GM18499 (cell line): Measurements from ENCODE around the gene NEUROG1.

Source experiments
- ATAC-seq: cut with Tn5 transposase; IDR thresholded peaks from one replicate; pipeline ENCODE4 v1.9.1; 2021; ENCODE audit warnings: moderate number of reproducible peaks; ENCODE audit not compliant: insufficient read depth, unreplicated experiment

The NEUROG1 gene

DNA sequence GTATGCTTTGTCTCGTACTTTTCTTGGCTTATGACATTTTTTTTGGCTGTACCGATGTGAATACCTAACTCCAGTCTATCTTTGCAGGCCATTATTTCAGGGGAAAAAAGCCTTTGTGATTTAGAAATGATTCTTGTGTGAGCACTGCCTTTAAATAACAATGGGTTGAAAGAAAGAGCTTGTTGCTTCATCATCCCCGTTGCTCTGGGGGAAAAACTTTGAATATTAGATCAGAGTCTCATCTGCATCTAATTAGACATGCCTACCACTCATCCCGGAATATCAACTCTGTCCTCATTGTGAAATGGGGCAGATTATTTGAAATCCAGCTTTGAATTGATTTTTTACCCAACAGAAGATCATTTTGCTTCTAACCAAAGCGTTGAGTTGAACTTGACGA lies 29.5 kb upstream of the NEUROG1 start:
- ATAC-seq: no peak

DNA sequence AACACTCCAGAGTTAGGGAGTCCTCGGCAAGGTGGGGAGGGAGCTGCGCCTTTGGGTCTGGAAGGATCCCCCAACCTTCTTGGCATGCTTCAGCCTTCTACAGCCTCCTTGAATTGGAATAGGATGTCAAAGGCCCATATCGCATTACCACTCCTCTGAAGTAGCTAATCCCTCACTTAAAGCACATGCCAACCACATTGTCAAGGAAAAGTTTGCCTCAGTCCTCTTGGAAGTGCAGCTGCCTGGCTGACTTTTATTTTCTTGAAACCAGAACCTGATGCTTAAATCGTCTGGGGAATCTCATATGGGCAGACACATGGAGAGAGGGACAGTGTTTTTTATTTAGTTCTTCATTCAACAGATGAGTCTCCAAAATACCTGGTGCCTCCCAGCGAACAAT lies 28.6 kb upstream of the NEUROG1 start:
- ATAC-seq: no peak

DNA sequence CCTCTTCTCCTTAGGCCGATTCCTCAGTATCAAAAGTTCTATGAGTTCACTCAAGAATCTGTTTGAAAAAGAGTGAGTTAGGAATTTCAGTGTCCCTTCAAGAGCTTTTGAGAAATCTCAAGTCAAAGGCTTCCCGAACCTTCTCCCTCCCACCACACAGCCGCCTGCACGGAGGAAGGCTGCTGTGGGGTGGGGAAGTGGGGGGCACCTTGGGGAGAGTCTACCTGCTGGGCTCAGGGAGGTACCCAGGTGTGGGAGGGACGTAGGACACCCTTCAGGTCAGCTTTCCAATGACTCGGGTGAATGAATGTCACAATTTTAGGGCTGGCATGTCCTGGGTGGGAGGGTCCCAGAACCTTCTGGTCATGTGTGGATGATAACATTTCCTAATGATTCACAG lies 25.5 kb upstream of the NEUROG1 start:
- no peak for ATAC-seq

DNA sequence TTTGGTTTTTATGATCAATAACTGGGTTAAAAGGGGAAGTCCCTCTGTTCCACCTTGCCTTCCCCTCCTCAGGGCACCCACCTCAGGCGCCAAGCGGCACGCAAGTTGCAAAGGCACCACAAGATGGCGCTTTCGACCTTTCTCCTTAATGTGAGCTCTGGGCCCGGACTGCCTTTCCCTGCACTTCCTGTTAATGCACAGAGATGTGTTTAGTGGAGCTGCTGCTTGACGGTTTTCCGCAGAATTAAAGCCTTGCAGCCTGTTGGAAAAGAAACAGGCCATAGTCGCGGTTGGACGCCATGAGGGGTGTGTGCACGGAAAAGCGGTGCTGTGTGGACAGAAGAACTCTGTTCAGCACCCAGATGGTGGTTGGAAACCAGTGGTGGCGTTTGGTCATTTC lies 25.1 kb upstream of the NEUROG1 start:
- ATAC-seq: peak; percentile 81

DNA sequence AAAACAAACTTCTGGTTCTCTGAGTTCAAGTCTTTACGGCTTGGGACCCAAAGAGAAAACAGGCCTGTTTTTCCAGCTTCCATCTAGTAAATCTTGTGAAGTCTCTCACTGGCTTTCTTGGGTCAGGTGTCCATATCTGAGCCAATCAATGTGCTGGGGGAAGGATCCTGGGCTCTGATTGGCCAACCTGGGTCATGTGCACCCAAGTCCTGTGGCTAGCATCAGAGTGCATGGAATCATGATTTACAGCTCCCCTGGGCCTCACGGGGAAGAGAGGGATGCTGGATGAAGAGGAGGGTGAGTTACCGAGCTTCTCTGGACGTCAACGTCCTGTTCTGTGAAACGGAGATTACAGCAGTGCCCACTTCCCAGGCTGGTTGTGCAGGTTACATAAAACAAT lies 23.6 kb upstream of the NEUROG1 start:
- ATAC-seq: no peak

DNA sequence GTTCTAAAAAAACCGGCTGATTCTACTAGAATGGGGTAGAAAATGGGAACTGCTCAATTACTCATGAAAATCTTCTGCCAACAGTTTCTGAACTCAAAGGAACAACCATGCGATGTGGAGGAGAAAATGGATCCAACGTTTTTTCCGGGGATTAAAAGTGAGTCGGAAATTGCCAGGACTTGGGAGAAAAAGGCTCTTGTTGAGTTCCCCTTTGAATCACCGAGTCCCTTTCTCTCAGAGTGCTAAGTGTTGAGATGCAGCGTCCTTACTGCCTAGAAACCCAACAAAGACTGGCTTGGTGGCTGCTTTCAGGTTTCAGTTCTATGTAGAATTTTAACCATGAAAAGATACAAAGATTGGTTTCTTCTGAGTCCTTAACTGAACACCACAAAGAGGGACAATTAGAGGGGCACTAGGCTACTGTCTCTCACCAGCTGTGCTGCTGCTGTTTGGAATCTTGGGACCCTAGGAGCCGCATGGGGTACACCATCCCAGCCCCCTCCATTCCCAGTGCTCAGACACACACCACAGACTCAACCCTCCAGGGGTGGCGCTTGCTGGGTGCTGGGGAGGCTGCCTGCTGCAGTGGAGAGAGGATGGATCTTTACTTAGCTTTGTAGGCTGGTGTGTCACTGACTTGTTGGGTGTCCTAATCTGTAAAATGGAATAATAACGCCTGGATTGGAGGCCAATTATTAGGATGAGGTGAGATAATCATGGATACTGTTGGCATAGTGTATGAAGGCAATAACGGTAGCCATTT lies 21.5 kb upstream of the NEUROG1 start:
- no peak for ATAC-seq

DNA sequence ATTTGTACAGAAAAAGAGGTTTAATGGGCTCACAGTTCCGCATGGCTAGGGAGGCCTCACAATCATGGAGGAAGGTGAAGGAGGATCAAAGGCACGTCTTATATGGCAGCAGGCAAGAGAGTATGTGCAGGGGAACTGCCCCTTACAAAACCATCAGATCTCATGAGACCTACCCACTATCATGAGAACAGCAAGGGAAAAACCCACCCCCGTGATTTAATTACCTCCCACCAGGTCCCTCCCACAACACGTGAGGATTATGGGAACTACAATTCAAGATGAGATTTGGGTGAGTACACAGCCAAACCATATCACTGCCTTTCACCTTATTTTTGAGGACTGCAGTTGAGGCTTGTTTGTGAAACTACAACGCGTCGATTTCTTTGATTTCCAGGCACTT lies 20.9 kb upstream of the NEUROG1 start:
- ATAC-seq: no peak

DNA sequence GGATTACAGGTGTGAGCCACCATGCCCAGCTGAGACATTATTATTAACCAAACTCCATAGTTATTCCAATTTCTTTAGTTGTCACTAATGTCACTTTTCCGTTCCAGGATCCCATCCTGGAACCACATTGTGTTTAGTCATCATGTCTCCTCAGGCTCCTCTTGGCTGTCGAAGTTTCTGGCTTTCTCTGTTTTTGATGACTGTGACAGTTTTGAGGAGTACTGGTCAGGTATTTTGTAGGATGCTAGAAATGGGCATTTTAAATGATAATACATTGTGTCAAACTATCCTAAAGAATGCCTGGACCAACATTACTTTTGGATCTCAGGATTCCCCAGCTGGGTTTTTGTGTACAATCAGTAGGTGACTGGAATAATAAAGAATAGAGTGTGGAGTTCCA lies 19.8 kb upstream of the NEUROG1 start:
- ATAC-seq: no peak

DNA sequence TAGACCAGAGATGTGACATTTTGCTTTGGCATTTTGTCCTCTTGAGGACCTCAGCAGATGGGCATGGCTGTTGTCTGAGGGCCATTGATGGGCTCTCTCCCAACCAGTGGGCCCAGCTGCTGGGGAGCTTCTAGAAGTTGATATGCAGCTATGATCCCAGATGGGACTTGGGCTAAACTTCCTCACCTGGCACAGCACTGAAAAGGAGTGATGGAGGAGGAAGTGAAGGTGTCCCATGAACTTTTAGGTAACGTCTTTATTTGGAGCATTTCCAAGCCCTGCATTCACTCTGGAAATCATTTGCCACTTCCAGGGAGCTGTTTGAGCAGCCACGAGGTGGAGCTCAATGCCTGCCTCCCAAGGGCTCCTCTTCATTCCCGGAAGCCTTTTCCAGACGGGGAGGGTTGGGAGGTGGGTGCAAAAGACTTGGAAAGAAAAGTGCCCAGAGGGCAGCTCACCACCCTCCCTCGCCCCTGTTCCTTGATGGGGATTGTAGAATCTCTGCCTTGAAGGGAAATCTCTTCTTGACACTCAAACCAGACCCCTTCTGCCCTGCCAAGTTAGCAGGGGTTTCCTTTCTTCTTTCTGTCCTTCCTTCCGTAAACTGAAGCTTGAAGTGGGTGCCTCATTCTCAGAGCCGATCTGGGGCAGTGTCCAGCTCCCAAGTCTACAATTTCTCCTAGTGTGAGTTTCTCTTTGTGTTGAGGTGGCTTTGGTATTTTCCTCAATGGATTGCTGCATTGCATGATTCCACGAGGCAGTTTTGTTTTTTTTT lies 18.1 kb upstream of the NEUROG1 start:
- no peak for ATAC-seq

DNA sequence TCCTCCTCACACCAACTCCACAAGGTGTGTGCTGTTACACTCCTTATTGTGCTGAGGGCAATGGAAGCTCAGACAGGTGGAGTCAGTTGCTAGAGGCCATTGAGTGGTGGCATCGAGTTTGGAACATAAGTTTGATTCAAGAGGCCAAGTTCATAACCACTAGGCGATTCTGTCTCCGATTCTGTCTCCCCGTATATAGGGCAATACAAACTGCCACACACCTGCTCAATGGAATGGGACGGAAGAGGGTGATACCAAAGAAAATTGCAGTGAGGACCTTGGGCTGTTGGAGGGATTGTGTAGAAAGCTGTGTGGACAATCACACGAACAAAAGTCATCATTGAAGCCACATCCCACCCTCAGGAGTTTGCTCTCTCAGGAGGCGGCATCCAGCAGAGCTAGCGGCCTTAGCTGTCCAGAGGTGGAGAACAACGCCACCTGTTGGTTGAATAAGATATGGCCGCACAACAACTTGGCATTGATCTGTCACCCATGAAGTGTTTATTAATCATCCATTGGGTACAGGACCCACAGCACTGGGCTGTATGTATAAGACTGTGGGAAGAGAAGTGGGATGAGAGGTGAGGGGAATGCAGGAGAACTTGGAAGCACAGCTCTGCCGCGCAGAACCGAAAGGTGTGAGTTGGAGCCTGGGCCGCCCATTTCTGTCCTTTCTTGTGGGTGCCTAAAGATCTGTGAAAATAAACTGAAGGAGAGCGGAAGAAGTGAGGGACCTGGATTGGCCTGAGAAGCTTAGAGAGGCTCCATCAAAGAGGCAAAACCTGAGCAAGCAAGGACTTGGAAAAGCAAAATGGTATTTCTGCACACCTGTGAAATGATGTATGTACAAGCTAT lies 16.1 kb upstream of the NEUROG1 start:
- ATAC-seq: no peak

DNA sequence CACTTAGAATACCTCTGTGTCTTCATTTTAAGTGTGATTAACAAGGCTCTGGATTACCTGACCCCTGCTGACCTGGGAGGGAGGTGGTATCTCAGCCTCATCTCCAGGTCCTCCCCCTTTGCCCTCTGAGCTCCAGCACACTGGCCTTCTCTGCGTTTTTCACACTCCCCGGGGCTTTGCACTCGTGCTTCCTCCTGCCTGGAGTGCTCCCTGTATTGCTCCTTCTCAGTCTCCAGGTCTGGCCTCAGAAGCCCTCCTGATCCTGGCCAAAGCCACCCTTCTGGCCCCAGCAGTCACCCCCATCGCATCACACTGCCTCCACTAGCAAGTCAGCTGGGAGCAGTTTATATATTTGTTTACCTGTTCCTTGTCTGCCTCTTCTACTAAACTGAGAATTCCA lies 13.6 kb upstream of the NEUROG1 start:
- ATAC-seq: no peak

DNA sequence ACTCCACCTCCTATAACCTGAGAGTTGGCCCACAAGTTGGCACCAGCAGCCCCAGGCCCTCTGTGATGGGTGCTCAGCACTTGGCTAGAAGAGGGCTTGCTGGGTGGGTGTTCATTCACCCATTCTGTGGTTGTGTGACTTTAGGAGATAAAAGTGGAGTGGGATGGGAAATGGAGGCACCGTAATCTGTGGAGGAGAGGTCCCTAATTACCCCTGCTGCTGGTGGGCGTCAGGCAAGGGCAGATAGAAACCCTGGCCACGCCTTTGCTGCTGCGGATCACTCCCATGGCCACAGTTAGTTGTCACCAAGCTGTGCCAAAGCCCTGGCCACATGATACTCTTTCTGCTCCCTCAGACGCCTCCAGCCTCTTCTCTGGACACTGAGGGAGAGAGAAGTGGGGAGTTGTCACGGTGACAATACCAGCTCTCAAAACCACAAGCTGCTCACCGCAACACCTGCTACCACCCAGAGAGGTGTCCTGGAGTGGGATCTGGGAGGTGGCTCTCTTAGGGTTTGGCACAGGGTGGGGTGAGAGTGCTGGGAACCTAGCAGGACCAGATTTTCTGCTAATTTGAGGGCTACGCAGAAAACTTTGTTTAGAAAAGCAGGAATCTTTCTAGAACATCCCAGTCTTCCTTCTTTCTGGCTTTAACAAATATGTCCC lies 12.0 kb upstream of the NEUROG1 start:
- ATAC-seq: no peak

DNA sequence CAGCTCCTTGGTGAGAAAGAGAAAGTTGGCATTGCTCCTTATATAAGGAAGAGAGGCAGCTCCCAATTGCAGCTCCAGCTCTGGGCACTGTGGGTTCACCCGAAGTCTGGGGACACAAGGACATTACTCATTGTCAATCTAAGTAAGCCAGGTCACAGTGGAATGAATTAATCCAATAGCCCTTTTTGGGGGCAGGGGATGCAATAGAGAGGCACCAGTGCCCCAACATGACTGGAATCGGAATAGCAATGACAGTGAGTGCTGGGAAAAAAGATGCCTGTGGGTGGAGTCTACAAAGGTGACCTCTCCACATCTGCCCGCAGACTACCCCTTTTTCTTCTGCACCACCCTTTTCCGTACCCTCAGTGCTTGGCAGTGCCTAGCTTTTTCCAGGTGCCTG lies 11.1 kb upstream of the NEUROG1 start:
- no peak for ATAC-seq

DNA sequence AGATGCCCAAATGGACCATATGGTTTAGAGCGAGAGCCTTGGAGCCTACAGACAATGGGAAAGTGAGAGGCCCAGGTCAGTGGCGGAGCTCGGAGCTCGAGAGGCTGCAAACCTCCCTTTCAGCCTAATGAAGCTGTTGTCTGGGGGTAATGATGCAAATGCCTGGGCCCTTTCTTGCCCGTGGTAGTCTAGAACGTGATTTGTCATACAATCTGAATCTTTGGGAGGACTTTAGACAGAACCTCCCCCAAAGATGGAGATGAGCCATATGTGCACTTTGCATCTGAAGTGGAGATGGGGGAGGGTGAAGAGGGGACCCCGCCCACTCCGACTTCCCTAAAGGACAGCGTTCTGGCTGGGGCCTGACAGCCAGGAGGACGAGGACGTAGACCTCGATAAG lies 10.3 kb upstream of the NEUROG1 start:
- no peak for ATAC-seq

DNA sequence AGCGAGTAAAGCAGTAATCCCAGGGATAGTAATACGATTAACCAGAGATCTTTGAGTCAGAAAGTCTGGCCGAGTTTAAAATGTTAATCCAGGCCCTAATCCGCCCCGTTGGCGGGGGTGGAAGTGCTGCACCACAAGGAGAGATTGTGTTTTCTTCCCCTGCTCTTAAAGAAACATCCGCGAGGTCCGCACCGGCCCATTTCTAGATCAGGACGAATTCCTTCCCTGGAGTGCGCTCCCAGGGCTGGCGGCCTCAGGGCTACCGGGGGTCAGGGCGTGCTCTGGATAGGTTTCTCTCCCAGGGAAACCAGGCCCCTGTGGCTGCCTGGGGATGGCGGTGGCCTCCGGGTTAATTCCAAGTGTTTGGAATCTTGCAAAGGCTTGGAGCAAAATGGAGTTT lies 9.3 kb upstream of the NEUROG1 start:
- no peak for ATAC-seq

DNA sequence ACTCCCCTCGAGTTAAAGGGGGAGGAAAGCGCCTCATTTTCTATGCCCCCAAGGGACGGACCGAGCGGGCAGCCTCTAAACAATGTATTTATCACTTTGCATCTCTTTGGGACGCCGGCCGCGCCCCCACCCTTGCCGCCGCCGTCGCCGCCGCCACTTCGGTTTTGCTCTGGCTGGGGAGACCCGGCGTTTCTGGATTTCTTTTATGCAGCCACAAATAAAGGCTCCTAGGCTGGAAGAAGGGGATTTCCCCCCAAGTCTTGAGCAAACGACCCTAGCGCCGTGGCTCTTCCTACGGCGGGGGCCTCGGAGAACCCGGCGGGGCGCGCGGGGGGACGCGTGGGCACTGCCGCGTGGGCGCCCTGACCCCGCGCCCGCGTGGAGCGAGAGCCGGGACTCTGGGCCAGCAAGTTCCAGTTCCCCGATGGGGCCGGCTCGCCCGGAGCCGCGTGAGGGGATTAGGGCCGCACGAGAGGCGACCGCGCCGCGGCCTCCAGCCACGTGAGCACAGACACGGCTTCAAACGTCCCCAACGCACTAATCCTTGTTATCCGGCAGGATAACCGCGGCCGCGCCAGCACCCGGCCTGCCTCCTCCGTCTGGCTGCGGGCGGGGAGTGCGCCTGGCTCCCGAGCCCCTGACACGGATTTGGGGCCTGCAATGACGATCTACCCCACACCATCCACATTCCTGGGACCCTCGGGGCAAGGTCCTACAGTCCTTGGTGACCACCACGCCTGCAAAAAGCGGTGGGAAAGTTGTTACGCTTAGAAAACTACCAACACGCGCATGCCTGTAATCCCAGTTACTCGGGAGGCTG lies 7.9 kb upstream of the NEUROG1 start:
- ATAC-seq: no peak

DNA sequence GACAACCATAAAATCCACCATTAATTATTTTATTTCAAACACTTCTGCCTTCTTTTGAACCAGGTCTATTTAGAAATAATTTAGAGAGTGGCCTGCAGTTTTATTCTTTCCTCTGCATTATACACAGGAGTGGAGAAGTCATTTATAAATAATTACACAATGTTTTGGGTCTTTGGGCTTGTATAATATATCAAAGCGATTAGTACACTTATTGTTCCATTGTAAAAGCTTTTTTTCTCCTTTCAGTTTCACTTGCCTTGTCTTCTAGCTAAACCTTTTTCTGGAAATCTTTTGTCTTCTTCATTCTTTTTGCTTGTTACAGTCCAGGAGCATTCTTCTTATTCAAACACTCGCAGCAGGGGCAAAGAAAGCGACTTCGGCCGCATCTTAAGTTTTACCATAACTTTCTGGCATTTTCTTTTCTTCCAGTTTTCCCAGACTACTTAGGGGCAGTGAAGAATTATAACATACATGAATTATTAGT lies 7.3 kb upstream of the NEUROG1 start:
- ATAC-seq: no peak

DNA sequence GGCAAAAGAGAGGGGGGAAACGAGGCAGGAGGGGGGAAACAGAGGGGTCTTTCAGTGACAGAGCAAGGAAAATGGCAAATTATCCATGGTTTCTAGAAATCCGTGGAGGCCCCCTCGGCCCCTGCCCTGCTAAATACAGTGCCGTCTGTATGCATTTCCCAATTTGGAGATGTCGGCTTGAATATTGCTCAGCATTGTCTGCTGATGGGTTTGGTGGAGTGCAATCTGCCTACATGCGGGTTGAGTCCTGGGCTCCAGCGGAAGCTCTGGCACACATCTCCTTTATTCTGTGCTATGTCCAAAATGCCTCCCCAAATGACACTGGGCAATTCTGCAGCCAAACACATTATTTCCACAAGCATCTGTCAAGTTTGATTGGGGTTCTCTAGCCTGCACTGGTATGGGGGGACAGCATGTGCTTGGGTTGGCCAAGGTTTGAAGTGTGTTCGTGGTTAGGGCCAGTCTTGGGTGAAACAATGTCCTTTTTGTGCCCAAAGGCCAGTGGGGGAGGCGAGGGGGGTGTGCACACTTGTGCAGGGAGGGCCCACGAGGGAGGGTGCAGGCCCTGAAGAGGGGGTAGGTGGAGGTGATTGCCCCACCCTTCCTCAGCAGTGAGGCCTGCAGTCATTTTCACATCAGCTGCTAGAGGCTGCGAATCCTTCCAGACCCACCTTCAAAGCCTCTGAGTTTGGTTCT lies 6.2 kb upstream of the NEUROG1 start:
- ATAC-seq: no peak

DNA sequence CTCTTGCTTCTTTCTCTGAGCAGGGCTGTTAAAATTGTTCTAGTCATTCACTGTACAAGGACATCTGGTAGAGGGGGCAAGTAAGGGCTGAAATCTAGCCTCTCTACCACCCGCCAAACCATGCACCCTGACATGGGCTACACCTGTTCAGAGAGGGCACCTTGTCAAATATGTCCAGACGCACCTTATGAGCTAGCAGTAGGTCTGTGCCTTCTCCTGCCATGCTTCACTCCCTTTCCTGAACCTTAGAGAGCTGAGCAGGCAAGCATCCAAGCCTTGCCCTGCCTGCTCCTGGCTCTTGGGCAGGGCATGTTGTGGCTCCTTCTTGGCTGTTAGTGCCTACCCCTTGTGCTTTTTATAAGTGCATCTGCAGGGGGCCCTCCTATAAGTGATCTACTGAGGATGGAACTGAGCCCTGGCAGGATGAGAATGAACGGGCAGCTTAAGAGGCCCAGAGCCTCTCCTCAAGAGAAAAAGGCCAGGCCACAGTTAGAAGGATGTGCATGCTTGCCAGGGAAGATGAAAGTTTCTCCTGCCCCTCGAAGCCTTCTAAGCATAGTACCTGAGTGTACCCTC lies 3.8 kb upstream of the NEUROG1 start:
- ATAC-seq: no peak
